ENCODE results near the gene TOP2B.

TOP2B gene

GRCh38 chr3:25557694-25558093, 107.0 kb downstream of the TOP2B start:
- no peaks in the 10 kb centered on the region for H3K9me3 Mint-ChIP-seq
- H3K27ac Mint-ChIP-seq: no peak overlapping the region
- H3K4me1 Mint-ChIP-seq (ENCODE audit: low read depth): no peaks in the 10 kb centered on the region
- no peaks in the 10 kb centered on the region for H3K27me3 Mint-ChIP-seq (ENCODE audit: low read depth)
- no peak overlapping the region for H3K4me3 Mint-ChIP-seq
- no peaks in the 10 kb centered on the region for H3K36me3 Mint-ChIP-seq (ENCODE audit: low read depth)

DNA sequence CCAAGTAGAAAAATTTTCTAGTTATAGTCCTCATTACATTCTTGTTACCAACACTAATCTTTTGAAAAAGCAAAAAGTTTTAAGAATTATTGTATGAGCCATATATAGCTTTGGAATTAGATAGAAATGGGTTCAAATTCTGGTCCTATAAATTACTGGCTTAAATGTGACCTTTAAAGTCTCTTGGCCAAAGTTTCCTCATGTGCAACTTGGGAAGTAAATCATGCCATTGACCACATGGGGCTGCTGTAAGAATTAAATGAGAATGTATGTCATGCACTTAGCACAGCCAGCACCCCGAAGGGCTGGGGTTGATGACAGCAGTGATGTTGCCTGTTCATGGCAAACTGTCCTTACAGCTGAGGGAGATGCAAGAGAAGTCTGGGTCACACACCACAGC, 108.3 kb downstream of the TOP2B start:
- Mint-ChIP-seq H3K4me1 (ENCODE audit: low read depth) (no peaks in the 10 kb centered on the region), H3K4me3 (no peak overlapping the region), H3K36me3 (ENCODE audit: low read depth) (no peaks in the 10 kb centered on the region), H3K27me3 (ENCODE audit: low read depth) (no peaks in the 10 kb centered on the region), H3K27ac (no peak overlapping the region), H3K9me3 (no peaks in the 10 kb centered on the region)

DNA sequence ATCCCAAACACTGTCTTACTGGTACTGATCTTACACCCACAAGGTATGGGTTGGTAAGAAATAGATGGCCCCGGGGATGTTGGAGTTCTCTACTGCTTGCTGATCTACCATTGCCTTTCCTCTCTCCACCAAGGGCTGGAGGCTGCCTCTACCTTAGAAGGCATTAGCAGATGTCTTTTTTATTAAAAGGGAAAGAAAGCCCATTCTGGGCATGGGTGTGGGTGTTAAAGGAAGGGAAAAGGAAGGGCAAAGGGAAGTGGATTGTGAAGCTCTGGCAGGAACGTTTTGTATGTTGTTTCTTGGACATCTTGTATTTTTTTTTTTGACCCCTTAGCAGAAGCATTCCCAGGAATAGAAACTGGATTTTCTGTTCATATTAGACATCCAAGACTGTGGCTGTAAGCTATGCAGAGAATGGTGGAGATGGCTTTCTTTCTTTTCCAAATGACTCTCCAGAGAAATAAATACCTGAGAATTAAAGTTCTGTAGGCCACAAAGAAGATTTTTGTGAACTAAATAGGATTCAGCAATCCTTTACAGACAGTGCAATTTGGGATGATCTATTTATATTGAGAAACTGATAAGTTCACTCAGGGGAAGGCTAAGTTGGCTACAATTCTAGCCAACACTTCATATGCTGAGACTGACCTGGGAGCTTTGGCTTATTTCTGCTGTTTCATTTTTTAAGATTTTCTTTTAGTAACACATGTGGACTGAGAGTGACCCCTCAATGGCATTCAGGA, 108.8 kb downstream of the TOP2B start:
- Mint-ChIP-seq H3K9me3 (no peaks in the 10 kb centered on the region), H3K4me1 (ENCODE audit: low read depth) (no peaks in the 10 kb centered on the region), H3K27ac (no peak overlapping the region), H3K4me3 (no peak overlapping the region), H3K27me3 (ENCODE audit: low read depth) (no peaks in the 10 kb centered on the region), H3K36me3 (ENCODE audit: low read depth) (no peaks in the 10 kb centered on the region)

DNA sequence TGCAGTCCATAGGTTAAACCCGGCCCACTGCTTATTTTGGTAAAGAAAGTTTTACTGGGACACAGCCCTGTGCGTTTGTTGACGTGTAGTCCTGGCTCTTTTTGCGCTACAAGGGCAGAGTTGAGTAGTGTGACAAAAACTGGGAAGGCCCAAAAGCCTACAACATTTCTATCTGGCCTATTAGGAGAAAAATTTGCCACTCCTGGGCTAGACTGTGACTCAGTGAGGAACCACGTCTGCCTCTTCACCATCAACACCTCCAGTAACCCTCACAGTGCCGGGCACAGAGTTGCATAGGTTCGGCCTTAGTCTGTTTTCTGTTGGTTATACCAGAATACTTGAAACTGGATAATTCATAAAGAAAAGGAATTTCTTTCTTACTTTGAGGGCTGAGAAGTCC, 110.3 kb downstream of the TOP2B start:
- H3K27me3 Mint-ChIP-seq (ENCODE audit: low read depth): no peaks in the 10 kb centered on the region
- no peaks in the 10 kb centered on the region for H3K4me1 Mint-ChIP-seq (ENCODE audit: low read depth)
- no peak overlapping the region for H3K4me3 Mint-ChIP-seq
- no peaks in the 10 kb centered on the region for H3K9me3 Mint-ChIP-seq
- H3K27ac Mint-ChIP-seq: no peak overlapping the region
- H3K36me3 Mint-ChIP-seq (ENCODE audit: low read depth): no peaks in the 10 kb centered on the region

- Mint-ChIP-seq H3K27me3 (ENCODE audit: low read depth) (no peaks in the 10 kb centered on the region), H3K27ac (no peak overlapping the region), H3K9me3 (no peaks in the 10 kb centered on the region), H3K36me3 (ENCODE audit: low read depth) (no peaks in the 10 kb centered on the region), H3K4me1 (ENCODE audit: low read depth) (no peaks in the 10 kb centered on the region), H3K4me3 (no peak overlapping the region)
Observed at GRCh38 chr3:25552251-25552650, 112.5 kb downstream of the TOP2B start.

- H3K27me3 Mint-ChIP-seq (ENCODE audit: low read depth): no peaks in the 10 kb centered on the region
- no peaks in the 10 kb centered on the region for H3K9me3 Mint-ChIP-seq
- H3K4me1 Mint-ChIP-seq (ENCODE audit: low read depth): no peaks in the 10 kb centered on the region
- no peaks in the 10 kb centered on the region for H3K36me3 Mint-ChIP-seq (ENCODE audit: low read depth)
- H3K27ac Mint-ChIP-seq: no peak overlapping the region
- H3K4me3 Mint-ChIP-seq: no peak overlapping the region
Observed at GRCh38 chr3:25548836-25549235, 115.9 kb downstream of the TOP2B start.

- H3K9me3 Mint-ChIP-seq: no peaks in the 10 kb centered on the region
- no peaks in the 10 kb centered on the region for H3K27me3 Mint-ChIP-seq (ENCODE audit: low read depth)
- no peaks in the 10 kb centered on the region for H3K4me1 Mint-ChIP-seq (ENCODE audit: low read depth)
- H3K36me3 Mint-ChIP-seq (ENCODE audit: low read depth): no peaks in the 10 kb centered on the region
- H3K4me3 Mint-ChIP-seq: no peak overlapping the region
- H3K27ac Mint-ChIP-seq: no peak overlapping the region
Observed at GRCh38 chr3:25547943-25548674, 116.6 kb downstream of the TOP2B start.
